Osteoblast (primary cell): Measurements from ENCODE around the gene ACTR1A. TPM values are rescaled to one million over a fixed set of nuclear protein-coding genes. Genes with fewer than 3 reads are reported as not detected.
A peak's percentile ranks its signal among the peaks of the same experiment; 100 is the strongest.

Experiments used
- DNase-seq: peaks from one replicate; pipeline ENCODE4 v3.0.0; 2011; ENCODE audit warnings: low spot score, mixed read lengths; ENCODE audit not compliant: insufficient read length; ENCODE audit errors: missing footprints
- H2AFZ ChIP-seq: 2 replicates; pipeline ENCODE4 v1.6.0; 2011; ENCODE audit warnings: mild to moderate bottlenecking, low read length
- H3K27ac ChIP-seq: 2 replicates; pipeline ENCODE4 v1.5.1; 2011; ENCODE audit warnings: mild to moderate bottlenecking, low read depth, low read length, moderate library complexity
- H3K27me3 ChIP-seq: 2 replicates; pipeline ENCODE4 v1.6.0; 2012; ENCODE audit warnings: mild to moderate bottlenecking, control low read depth, inconsistent platforms, low read length, moderate library complexity; ENCODE audit not compliant: insufficient read depth
- H3K36me3 ChIP-seq: 2 replicates; pipeline ENCODE4 v1.5.1; 2011; ENCODE audit warnings: mild to moderate bottlenecking, low read length, control low read depth, moderate library complexity; ENCODE audit not compliant: insufficient read depth
- H3K4me1 ChIP-seq: 2 replicates; pipeline ENCODE4 v1.5.1; 2011; ENCODE audit warnings: mild to moderate bottlenecking, low read length, control low read depth, moderate library complexity; ENCODE audit not compliant: insufficient read depth
- H3K4me2 ChIP-seq: 2 replicates; pipeline ENCODE4 v1.6.0; 2011; ENCODE audit warnings: mild to moderate bottlenecking, low read length; ENCODE audit not compliant: insufficient read depth
- H3K4me3 ChIP-seq: fragments of 200-600 bp; sonication (generic); 3 replicates; pipeline ENCODE4 v1.5.1; 2012; ENCODE audit warnings: mild to moderate bottlenecking, low read length, inconsistent platforms; ENCODE audit not compliant: insufficient read depth
- H3K79me2 ChIP-seq: 2 replicates; pipeline ENCODE4 v1.6.0; 2012; ENCODE audit warnings: mild to moderate bottlenecking, low read length, control low read depth, inconsistent platforms; ENCODE audit not compliant: insufficient read depth
- H3K9me3 ChIP-seq: 2 replicates; pipeline ENCODE4 v1.5.1; 2011; ENCODE audit warnings: low read depth, low read length, control low read depth
- H4K20me1 ChIP-seq: 2 replicates; pipeline ENCODE4 v1.6.0; 2012; ENCODE audit warnings: mild to moderate bottlenecking, low read length, control low read depth; ENCODE audit not compliant: insufficient read depth
- CTCF ChIP-seq: IDR thresholded peaks from 2 replicates; pipeline ENCODE4 v1.5.1; 2011; ENCODE audit warnings: mild to moderate bottlenecking, low read depth, low read length, moderate library complexity; ENCODE audit errors: extremely low read depth
- total RNA-seq: library from RNA; depleted of rRNA; stranded (reverse); fragments of >200 nt; gene quantifications from 2 replicates; pipeline ENCODE4 v1.2.3, GENCODE V29; 2012

ACTR1A gene
- total RNA-seq, 1 donor: 105 TPM

- no peak overlapping the region for H3K27ac ChIP-seq
- H3K79me2 ChIP-seq: no peaks in the 10 kb centered on the region
- no peaks in the 10 kb centered on the region for H3K27me3 ChIP-seq
- peaks cover 14% of the 10 kb centered on the region for H3K4me1 ChIP-seq
- H3K4me2 ChIP-seq: no peak overlapping the region
- DNase-seq: peak; percentile 53
- H3K36me3 ChIP-seq: no peaks in the 10 kb centered on the region
- H4K20me1 ChIP-seq: no peaks in the 10 kb centered on the region
- H3K4me3 ChIP-seq: no peak overlapping the region
- H2AFZ ChIP-seq: no peak overlapping the region
- TF ChIP-seq CTCF: no peak
- H3K9me3 ChIP-seq: no peaks in the 10 kb centered on the region
Observed at GRCh38 chr10:102470579-102471546, 31.6 kb downstream of the ACTR1A start.

GRCh38 chr10:102468683-102469082 is 33.8 kb downstream of the ACTR1A start:
- Histone ChIP-seq H3K79me2 (no peaks in the 10 kb centered on the region), H3K36me3 (no peaks in the 10 kb centered on the region), H3K4me1 (peaks cover 14% of the 10 kb centered on the region), H2AFZ (no peak overlapping the region), H3K27me3 (peaks cover 2% of the 10 kb centered on the region), H3K4me2 (peak overlapping the region; percentile 32), H3K27ac (no peak overlapping the region), H3K9me3 (no peaks in the 10 kb centered on the region), H3K4me3 (no peak overlapping the region), H4K20me1 (no peaks in the 10 kb centered on the region)
- no peak for TF ChIP-seq CTCF
- DNase-seq: peak; percentile 98

GRCh38 chr10:102467971-102468438 is 34.5 kb downstream of the ACTR1A start:
- Histone ChIP-seq H3K4me2 (no peak overlapping the region), H3K4me1 (peaks cover 14% of the 10 kb centered on the region), H3K36me3 (no peaks in the 10 kb centered on the region), H2AFZ (no peak overlapping the region), H3K27me3 (peaks cover 8% of the 10 kb centered on the region), H3K79me2 (no peaks in the 10 kb centered on the region), H3K9me3 (no peaks in the 10 kb centered on the region), H4K20me1 (no peaks in the 10 kb centered on the region), H3K27ac (no peak overlapping the region), H3K4me3 (no peak overlapping the region)
- TF ChIP-seq CTCF: no peak
- DNase-seq: no peak

GRCh38 chr10:102467318-102467717 is 35.2 kb downstream of the ACTR1A start:
- H3K4me1 ChIP-seq: peaks cover 14% of the 10 kb centered on the region
- no peak for TF ChIP-seq CTCF
- no peaks in the 10 kb centered on the region for H3K36me3 ChIP-seq
- no peak overlapping the region for H3K4me3 ChIP-seq
- no peaks in the 10 kb centered on the region for H3K9me3 ChIP-seq
- H2AFZ ChIP-seq: no peak overlapping the region
- H4K20me1 ChIP-seq: no peaks in the 10 kb centered on the region
- DNase-seq: no peak
- no peak overlapping the region for H3K4me2 ChIP-seq
- no peak overlapping the region for H3K27ac ChIP-seq
- H3K79me2 ChIP-seq: no peaks in the 10 kb centered on the region
- H3K27me3 ChIP-seq: peaks cover 9% of the 10 kb centered on the region
